ENCODE data around the gene INAVA.
"Not testable (repeated sequence)": the region's sequence is repeated elsewhere in the genome, so short reads cannot be mapped to it uniquely, and the experiment has no call there.

Gene INAVA

DNA sequence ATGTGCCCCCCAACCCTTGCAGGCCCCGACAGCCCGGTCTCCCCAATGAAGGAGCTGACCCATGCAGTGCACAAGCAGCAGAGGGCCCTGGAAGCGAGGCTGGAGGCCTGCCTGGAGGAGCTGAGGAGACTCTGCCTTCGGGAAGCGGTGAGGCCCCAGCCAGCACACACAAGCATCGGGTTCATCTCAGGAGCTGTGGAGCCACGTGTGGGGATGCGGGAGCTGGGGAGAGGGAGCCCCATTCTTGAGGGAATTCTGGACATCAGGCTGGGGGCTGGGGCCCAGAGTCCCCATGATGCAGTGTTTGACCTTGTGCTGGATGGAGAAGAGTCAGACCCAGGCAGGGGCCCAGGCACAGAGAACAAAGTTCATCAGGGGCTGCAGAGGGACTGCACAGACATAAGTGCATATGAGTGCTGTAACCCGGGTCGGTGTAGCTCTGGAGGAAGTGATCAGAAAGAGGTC is 4.8 kb downstream of the INAVA start:
- no peak for DNase-seq (ENCODE audit: low spot score)

DNA sequence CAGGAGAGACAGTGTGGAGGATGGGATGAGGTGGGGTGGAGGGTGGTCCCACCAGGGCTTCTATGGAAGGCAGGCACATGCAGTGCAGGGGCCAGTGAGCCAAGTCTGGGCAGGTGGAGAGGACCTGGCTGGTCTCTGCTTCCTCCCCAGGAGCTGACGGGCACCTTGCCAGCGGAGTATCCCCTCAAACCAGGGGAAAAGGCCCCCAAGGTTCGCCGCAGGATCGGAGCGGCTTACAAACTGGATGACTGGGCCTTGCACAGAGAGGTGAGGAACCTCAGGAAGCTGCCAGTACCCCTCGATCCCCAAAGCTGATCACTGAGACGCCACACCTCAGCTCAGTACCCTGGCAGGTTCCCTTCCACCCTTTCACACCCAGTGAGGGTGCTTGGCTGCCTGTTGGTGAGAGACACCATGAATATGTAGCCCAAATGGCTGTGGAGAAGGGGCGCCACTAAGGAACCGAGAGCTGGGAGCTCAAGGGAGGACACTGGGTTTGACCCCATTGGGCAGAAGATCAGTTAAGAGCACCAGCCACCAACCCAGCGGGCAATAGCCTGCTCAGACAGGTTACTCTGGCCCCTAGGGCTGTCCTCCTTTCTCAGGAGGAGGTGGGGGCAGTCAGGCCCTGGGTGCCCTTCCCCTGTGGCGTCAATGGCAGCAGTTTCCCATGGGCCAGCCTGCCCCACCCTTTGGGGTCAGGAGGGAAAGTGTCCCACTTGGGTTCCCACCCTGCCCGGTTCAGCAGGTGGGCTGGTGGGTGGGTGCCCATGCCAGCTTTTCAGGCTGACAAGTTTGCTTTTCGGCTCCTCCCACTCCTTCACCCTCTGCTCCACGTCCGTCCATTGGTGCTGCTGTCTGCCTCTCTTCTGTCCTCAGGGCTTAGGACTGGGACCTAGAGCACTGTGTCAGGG is 5.5 kb downstream of the INAVA start:
- no peak for DNase-seq (ENCODE audit: low spot score)

DNA sequence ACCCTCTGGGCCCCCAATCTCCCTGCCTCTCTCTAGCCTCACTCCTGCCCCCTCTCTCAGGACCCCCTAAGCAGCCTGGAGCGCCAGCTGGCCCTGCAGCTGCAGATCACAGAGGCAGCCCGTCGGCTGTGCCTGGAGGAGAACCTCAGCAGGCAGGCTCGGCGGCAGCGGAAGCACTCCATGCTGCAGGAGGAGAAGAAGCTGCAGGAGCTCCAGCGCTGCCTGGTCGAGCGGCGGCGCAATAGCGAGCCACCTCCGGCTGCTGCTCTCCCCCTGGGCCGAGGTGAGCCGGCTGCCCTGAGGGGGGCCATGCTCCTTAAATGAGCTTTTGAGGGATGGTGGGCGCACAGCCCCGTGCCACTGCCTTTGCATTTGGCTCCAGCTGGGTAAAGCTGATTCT is 6.2 kb downstream of the INAVA start:
- no peak for DNase-seq (ENCODE audit: low spot score)

DNA sequence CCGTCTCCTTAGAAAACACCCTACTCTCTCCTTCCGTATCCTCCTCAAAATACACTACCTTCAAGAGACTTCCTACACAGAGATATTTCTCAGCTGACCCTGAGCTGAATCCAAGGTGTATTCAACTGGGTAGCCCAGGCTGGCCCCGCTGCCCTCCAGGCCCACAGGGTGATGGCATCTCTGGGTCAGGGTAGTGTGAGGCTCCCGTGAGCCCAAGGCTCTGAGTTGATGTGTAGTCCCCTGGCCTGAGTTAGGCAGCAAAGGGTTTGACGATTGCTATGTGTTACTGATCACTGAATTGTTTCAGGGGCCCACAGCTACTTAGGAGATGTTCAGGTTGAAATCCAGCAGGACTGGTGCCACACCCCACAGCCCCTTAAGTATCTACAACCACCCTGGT is 6.7 kb downstream of the INAVA start:
- no peak for DNase-seq (ENCODE audit: low spot score)

DNA sequence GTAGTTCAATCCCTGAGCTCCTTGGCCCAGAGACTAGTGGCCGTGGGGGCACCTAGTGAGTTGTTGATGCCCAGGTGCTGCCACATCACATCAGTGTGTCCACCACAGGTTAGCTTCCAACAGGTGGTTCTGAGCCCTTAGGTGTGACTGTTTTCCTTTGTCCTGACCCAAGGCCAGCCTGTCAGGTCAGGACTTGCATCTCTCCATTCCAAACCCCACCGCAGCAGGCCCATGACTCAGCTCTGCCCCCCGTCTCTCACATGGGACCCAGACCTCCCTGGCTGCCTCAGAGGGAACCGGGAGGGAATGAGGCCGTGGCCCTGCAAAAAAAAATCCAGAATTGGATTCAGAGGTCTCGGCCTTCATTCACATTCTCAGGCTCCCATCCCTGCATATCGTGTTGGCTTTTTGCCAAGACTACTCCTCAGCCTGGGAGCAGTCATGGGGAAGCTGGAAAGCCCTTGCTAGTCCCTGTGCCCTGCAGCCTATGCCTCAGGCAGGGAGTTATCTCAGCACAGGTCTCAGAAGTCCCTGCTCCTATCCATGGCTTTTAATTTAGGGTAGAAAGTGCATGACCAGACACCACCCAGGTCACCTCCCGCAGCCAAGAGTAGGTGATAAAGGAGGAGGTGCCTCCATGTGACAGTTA is 7.2 kb downstream of the INAVA start:
- no peak for DNase-seq (ENCODE audit: low spot score)

DNA sequence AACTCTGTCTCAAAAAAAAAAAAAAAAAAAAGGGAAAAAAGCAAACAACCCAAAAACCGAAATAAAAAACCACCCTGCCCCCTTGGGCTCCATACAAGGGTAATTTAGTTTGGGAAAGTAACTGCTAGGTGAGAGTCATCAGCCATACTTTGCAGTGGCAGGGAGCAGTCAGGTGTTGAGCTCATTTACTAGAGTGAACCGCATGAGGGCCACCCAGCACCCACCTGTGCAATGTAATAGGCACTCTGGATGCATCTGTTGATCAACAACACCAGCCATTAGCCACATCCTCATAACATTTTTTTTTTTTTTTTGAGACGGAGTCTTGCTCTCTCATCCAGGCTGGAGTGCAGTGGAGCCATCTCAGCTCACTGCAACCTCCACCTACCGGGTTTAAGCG is 9.1 kb downstream of the INAVA start:
- DNase-seq (ENCODE audit: low spot score): no peak

DNA sequence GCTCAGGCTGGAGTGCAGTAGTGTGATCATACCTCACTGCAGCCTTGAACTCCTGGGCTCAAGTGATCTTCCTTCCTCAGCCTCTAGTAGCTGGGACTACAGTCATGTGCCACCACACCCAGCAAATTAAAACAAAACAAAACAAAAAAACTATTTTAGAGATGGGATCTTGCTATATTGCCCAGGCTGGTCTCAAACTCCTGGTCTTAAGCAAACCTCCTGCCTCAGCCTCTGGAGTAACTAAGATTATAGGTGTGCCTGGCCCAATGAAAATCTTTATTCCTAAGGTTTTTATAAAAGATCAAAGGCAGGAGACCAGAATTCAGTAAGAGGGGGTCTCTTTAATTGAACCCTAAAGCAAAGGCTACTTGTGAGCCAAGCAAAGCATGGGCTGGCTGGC is 10.1 kb downstream of the INAVA start:
- no peak for DNase-seq (ENCODE audit: low spot score)

DNA sequence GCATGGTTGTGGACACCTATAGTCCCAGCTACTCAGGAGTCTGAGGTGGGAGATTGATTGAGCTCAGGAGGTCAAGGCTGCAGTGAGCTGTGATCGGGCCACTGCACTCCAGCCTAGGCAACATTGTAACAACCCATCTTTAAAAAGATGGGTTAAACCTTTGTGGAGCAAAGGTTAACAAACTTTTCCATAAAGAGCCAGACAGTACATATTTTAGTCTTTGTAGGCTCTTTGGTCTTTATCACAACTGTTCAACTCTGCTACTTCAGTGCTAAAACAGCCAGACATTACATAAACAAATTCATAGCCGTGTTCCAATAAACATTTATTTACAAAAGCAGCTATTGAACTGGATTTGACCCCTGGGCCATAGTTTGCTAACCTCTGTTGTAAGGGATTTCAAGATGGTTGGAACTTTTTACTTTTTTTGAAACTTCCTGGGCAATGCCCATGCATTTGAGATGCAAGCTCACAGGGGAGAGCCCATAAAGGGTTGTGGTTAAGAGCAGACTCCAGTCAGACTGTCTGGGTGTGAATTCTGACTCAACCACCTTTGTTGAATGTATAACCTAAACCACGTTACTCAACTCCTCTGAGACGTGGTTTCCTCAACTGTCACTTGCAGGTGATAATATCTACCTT is 10.8 kb downstream of the INAVA start:
- no peak for DNase-seq (ENCODE audit: low spot score)

DNA sequence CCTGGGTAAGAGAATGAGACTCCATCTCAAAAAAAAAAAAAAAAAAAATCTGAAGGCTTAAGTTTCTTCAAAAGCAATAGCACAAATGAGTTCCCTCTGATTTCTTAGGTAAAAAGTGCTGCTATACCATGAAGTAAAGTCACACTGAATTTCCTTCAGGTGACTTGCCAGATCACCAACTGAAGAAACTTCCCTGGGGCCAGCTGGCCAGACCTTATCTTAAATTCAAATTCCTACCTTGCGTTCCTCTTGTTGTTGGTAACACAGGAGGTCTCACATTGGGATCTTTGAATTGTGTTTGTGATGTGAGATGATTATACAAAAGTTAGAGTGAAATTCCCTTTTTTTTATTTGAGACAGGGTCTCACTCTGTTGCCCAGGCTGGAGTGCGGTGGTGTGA is 11.8 kb downstream of the INAVA start:
- no peak for DNase-seq (ENCODE audit: low spot score)

DNA sequence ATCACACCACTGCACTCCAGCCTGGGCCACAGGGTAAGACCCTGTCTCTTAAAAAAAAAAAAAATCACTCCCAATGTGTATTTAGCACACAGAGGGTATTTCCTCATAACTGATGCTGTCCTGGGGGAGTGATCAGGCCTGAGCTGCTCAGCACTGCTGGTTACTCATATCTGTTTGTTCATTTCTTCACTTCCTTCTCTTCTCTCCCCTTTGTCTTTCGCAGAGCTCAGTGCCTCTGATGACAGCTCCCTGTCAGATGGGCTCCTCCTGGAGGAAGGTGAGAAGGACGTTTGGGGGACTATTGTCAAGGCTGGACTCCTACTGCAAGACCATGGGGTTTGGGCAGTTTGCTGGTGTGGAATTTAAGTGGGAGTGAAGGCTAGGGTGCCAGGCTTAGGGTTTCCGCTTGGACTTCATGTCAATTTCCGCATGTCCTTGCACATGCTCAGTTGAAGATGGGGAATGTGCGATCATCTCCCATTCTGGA is 13.0 kb downstream of the INAVA start:
- no peak for DNase-seq (ENCODE audit: low spot score)

DNA sequence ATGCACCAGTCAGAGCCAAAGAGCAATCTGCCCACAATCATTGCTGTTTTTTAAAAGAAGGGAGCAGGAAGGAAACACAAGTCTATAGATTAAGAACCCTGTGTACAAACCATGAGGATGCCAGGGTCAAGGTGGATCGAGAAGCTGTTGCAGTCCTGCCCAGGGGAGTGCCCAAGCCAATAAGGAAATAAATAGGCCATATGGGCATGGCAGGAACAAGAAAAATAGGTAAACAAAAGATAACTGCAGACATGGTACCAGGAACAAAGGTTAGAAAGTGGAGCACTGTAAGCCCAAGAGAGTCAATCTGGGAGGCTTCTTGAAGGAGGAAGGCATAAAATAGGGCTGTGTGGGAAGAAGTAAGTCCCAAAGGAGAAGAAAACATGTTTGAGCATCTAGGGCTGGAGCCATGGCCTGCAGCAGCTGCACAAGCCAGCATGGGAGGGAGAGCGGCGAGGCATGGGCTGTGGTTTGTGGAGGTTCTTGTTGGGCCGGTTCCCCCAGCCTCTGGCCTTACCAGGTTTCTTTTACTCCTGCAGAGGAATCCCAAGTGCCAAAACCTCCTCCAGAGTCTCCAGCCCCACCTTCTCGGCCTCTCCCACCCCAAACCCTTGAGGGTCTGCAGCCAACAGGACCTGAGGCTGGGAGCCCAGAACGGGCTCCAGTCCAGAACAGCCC is 13.6 kb downstream of the INAVA start:
- no peak for DNase-seq (ENCODE audit: low spot score)

DNA sequence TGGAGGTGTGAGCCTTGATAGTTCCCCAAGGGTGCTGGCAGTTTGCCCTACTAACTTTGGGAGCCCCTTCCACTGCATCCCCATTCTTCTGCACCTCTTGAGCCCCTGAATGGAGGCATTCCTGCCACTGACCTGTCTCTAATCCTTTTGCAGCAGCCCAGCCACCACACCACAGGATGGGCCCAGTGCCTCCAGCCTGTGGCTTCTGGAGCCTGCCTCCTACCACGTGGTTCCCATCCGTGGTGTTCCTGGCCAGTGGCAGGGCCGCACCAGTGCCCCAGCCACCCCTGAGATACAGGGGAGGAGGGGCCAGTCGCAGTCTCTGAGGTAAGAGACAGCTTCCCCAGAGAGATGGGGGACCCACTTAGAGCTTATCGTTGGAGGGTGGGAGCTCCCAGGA is 14.4 kb downstream of the INAVA start:
- DNase-seq (ENCODE audit: low spot score): no peak

DNA sequence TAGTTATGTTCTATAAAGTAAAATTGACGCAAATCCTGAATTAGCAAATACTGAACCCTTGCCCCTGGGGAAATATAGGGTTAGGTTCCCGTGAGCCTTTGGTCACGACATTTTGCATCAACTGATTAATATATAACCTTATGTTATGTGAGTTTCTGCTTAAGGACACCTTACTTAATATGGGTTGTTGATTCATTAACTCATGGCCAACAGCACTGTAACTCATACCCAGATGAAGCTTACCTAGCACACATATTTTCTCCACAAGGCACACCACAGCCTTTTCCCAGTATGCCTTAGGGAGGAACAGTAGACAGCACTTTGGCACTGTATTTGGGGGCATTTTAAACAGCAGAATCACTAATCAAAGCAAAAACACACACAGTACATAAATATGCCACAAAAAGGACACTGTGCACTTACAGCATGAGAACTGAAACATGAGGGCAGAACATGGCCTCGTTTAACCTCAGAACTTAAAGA is 15.1 kb downstream of the INAVA start:
- DNase-seq (ENCODE audit: low spot score): no peak

DNA sequence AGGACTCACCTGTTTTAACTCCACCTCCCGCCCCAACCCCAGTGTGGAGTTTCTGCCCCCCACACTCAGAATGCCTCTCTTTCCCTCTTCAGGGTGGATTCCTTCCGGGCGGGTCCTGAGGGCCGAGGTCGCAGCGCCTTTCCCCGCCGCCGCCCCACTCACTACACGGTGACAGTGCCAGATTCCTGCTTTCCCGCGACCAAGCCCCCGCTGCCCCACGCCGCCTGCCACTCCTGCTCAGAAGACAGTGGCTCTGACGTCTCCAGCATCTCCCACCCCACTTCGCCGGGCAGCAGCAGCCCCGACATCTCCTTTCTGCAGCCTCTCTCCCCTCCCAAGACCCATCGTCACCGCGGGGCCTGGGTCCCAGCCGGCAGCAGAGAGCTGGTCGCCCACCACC is 16.7 kb downstream of the INAVA start:
- DNase-seq (ENCODE audit: low spot score): no peak

DNA sequence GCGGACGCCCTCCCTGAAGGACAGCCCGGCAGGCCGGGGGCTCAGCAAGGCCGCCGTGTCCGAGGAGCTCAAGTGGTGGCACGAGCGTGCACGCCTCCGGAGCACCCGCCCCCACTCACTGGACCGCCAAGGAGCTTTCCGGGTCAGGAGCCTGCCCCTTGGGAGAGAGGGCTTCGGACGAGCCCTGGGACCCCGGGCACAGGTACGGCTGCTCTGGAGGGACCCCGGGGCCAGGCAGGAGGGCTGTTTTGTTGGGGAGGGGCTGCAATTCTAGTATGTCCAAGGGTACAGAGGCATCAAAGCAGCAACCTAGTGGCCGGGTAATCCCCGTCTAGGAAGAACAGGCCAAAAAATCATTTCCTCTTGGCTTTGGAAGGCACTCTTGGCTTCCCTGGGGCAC is 17.2 kb downstream of the INAVA start:
- DNase-seq (ENCODE audit: low spot score): not testable (repeated sequence)

DNA sequence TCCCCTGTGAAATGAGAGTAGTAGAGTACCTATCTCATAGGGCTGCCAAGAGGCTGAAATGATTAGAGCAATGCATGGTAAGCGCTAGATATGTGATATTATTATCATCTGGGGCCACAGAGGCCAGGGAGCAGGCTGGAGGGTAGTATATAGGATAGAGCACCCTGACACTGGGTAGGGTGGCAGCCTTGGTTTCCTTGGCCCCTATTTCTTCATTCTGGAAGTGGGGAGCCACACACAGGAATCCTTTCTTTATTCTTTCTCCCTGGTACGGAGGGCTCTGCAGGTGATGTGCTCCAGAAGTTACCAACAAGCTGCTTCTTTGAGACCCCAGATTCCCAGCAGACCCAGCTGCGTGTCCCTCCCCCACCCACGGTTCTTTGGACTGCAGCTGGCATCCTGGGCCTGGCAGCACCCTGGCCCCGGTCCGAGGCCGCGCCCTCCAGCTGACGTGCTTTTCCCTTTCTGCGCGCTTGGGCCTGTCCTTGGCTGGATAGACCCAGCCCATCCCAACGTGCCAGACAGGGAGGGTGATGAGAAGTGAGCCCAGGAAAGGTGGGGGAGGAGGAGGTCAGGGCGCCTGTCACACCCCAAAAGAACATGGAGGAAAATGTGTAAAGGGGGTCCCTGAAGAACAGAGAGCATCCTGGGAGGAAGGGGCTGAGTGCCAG is 18.2 kb downstream of the INAVA start:
- no peak for DNase-seq (ENCODE audit: low spot score)

DNA sequence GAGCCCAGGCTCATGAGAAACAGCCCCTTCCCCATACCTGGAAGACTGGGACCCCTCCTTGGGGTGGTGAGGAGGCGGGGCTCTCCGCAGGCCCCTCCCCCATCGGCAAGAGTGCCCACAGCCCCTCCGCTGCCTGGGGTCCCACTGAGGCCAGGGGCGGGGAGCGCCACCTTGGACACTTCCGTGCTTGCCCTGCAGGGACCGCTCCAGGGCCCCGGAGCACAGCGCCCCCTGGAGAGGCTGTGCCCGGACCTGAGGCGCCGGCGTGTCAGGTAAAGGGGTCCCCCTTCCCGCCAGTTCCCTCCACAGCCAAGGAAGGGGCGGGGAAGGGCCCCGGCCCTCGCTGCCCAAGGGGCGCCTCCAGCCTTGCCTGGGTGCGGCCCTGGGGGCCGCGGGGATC is 21.5 kb downstream of the INAVA start:
- DNase-seq (ENCODE audit: low spot score): no peak

DNA sequence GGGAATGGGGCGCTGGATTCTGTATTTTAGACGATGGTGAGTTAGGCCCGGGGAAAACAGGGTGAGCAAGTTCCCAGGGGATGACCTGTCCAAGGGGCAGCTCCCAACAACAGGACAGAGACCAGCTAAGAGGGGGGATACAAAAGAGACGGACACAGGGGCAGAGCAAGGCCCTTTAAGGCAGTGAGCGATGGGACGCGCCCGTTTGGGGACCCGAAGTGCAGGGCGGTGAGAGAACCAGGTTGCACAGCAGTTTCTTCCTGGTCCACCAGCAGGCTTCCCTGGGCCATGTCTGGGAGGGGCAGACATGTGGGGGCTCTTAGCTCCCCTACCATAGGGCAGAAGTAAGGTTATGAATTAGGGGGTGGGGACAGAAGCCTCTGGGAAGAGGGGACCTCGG is 22.0 kb downstream of the INAVA start:
- no peak for DNase-seq (ENCODE audit: low spot score)

DNA sequence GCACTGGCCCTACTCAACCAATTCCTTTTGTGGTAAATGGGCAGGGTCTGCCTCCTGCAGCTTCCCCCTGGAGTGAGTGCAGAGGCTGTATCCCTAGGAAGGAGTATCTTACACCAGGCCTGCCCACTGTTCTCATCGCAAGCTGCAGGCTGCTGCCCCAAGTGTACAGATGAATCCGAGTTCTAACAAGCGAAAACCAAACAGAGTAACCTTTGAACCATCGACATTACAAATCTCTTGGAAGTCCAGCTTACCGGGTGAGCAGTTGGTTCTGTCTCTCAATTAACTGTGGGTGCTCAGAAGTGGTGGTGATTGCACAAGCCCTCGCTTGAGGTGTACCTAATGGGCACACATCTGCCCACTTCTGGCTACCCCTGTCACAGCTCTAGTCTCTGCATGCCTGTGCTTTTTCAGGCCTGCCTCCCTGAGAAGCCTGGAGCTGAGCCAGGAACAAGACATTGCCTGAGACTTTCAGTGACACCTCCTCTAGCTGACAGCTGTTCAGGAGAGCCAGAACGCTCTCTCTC is 22.7 kb downstream of the INAVA start:
- DNase-seq (ENCODE audit: low spot score): no peak

DNA sequence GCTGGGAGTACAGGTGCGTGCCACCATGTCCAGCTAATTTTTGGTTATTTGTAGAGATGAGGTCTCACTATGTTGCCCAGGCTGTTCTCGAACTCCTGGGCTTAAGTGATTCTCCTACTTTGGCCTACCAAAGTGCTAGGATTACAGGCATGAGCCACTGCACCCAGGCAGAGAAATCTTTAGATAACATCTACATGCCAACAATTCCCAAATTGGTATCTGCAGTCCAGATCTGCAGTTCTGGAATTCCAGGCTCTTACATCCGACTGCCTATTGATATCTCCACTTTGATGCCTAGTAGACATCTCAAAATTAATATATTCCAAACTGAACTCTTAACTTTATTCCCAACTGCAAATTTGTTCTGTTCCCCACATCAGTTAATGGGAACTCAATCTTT is 23.3 kb downstream of the INAVA start:
- no peak for DNase-seq (ENCODE audit: low spot score)

DNA sequence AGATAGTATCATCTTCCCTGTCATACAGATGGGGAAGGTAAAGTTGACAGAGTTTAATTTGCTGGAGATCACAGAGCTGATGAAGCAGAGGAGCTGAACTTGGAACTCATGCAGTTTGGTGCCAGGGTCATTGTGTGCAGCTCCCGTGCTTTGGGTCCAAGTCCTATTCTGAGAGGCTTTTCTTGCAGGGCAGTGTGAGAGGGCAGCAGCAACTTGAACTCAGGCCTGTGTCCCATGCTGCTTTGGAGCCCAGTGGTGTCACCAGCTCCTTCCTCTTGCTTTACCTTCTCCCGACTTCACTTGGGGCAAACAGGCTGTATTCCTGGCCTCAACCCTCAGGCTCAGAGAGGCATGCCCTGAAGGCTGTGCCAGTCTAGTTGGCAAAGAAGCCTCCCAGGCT is 24.7 kb downstream of the INAVA start:
- no peak for DNase-seq (ENCODE audit: low spot score)
